H1 (cell line): ENCODE results near the gene CKM.

ENCODE experiments used
- ATF2 ChIP-seq: IDR thresholded peaks from 2 replicates; pipeline ENCODE4 v1.6.1; 2012; ENCODE audit warnings: low read length, inconsistent platforms
- EZH2 ChIP-seq: fragments of 200-600 bp; sonication (generic); IDR thresholded peaks from 2 replicates; pipeline ENCODE4 v1.7.1; 2012; ENCODE audit warnings: low read depth, mild to moderate bottlenecking, moderate library complexity, low read length, inconsistent platforms; ENCODE audit not compliant: severe bottlenecking
- POLR2A ChIP-seq, 2 experiments: IDR thresholded peaks; 1 replicate in 1 of 2; 2 replicates in 1 of 2; pipeline ENCODE4 v1.6.1; 2011; ENCODE audit warnings: low read depth in 2 of 2, low read length in 2 of 2, mild to moderate bottlenecking in 2 of 2; ENCODE audit errors: control extremely low read depth in 1 of 2

DNA sequence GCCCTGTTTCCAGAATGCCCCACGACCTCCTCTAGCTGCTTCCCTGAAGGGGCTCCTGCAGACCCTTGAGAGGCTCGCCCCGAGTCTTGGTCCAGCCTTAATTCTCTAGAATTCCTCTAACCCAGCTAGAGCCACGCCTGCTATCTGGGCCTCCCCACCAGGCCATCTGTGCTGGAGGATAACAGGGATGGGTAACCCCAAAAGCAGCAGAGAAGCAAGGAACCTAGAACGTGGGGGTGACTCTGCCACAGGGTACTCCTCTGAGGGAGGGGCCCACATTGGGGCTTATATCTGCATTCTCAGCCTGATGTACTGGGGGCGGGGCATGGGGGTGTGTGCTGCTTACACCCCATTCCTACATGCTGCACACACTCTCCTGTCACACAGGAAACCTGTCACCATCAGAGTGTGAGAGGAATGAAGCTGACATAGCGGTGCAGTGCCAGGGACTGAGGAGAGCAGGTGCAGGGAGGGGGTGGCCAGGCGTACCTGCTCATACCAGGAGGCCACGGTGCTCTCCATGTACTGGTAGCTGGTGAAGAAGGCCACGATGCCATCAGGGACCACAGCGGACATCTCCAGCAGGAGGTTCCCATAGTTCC lies 31.7 kb upstream of the CKM start:
- TF ChIP-seq EZH2 (no peak), POLR2A (IDR thresholded peaks at IDR 0.05; ENCODE audit: control extremely low read depth in 1 of 2, low read depth in 2 of 2, low read length in 2 of 2) (no peak), ATF2 (no peak)
